Vagina (tissue), 2 donors: ENCODE measurements around the gene RPP38.

Experiments
- POLR2A ChIP-seq, 2 donors: fragments of 450-650 bp; IDR thresholded peaks; one replicate each; pipeline ENCODE4 v1.6.1; 2017; ENCODE audit warnings: antibody characterized with exemption in 2 of 2, mild to moderate bottlenecking in 2 of 2, moderate library complexity in 2 of 2
- POLR2AphosphoS5 ChIP-seq, 2 donors: sonication (generic); formaldehyde crosslinking; IDR thresholded peaks; one replicate each; pipeline ENCODE4 v1.9.0; 2017; ENCODE audit warnings: antibody characterized with exemption in 2 of 2, mild to moderate bottlenecking in 2 of 2, low read depth in 1 of 2; ENCODE audit not compliant: insufficient read depth in 1 of 2
- TF ChIP-seq, protein P1 (sequence below), 3 experiments: fragments of 450-650 bp in 2 of 3; fragments of 200-600 bp in 1 of 3; sonication (generic) in 1 of 3; IDR thresholded peaks; one replicate each; pipeline ENCODE4 v1.5.1; 2017 to 2019; ENCODE audit warnings: antibody characterized with exemption in 3 of 3, mild to moderate bottlenecking in 2 of 3, moderate library complexity in 2 of 3

DNA sequence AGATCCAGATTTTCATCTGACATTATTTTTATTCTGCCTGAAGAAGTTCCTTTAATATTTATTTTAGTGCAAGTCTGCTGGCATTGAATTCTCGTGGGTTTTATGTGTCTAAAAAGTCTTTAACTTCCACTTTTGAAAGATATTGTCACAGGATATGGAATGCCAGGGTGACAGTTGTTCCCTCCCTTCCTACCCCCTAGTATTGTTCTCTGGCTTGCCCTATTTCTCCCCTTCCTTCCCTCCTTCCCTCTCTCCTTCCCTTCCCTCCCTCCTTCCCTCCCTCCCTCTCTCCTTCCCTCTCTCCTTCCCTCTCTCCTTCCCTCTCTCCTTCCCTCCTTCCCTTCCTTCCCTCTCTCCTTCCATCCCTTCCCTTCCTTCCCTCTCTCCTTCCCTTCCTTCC, 38.5 kb upstream of the RPP38 start:
- TF ChIP-seq, protein P1, sequence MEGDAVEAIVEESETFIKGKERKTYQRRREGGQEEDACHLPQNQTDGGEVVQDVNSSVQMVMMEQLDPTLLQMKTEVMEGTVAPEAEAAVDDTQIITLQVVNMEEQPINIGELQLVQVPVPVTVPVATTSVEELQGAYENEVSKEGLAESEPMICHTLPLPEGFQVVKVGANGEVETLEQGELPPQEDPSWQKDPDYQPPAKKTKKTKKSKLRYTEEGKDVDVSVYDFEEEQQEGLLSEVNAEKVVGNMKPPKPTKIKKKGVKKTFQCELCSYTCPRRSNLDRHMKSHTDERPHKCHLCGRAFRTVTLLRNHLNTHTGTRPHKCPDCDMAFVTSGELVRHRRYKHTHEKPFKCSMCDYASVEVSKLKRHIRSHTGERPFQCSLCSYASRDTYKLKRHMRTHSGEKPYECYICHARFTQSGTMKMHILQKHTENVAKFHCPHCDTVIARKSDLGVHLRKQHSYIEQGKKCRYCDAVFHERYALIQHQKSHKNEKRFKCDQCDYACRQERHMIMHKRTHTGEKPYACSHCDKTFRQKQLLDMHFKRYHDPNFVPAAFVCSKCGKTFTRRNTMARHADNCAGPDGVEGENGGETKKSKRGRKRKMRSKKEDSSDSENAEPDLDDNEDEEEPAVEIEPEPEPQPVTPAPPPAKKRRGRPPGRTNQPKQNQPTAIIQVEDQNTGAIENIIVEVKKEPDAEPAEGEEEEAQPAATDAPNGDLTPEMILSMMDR (IDR thresholded peaks at IDR 0.05): no peak
- TF ChIP-seq POLR2A (IDR thresholded peaks at IDR 0.05): no peak
- no peak for TF ChIP-seq POLR2AphosphoS5 (IDR thresholded peaks at IDR 0.05; ENCODE audit: insufficient read depth in 1 of 2, low read depth in 1 of 2)
